ENCODE results near the gene RUFY4.

The RUFY4 gene

DNA sequence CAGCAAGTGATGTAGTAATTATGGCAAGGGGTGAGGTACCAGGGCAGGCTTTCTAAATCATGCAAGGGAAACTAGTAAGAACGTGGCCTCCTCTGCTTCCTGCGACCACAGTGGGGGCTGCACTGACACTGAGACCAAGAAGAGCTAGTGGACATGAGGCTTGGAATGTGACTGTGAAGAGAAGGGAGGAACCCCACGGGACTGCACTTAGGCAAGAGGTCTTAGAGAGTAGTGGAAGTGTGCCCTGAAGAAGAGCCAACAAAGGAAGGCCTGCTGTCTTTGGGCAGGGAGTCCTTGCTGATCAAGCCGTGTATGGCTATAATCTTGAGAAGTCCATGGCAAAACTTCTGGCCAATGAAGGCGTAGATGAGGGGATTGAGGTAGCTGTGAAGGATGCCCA, 8.9 kb upstream of the RUFY4 start:
- H2AFZ ChIP-seq (ENCODE audit: low read depth, low read length), result no peak overlapping the region
- no peaks in the 10 kb centered on the region for H3K9me3 ChIP-seq (ENCODE audit: insufficient read depth, low read length)
- H3K4me3 ChIP-seq (ENCODE audit: low read length), result no peak overlapping the region
- no peak overlapping the region for H3K9ac ChIP-seq (ENCODE audit: low read length)
- no peaks in the 10 kb centered on the region for H3K27me3 ChIP-seq (ENCODE audit: low read depth, low read length)
- no peaks in the 10 kb centered on the region for H4K20me1 ChIP-seq (ENCODE audit: insufficient read depth, low read length)
- TF ChIP-seq, protein P1, sequence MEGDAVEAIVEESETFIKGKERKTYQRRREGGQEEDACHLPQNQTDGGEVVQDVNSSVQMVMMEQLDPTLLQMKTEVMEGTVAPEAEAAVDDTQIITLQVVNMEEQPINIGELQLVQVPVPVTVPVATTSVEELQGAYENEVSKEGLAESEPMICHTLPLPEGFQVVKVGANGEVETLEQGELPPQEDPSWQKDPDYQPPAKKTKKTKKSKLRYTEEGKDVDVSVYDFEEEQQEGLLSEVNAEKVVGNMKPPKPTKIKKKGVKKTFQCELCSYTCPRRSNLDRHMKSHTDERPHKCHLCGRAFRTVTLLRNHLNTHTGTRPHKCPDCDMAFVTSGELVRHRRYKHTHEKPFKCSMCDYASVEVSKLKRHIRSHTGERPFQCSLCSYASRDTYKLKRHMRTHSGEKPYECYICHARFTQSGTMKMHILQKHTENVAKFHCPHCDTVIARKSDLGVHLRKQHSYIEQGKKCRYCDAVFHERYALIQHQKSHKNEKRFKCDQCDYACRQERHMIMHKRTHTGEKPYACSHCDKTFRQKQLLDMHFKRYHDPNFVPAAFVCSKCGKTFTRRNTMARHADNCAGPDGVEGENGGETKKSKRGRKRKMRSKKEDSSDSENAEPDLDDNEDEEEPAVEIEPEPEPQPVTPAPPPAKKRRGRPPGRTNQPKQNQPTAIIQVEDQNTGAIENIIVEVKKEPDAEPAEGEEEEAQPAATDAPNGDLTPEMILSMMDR (IDR thresholded peaks at IDR 0.05; ENCODE audit: low read depth, low read length), result no peak
- H3K4me2 ChIP-seq (ENCODE audit: low read length), result no peak overlapping the region
- H3K27ac ChIP-seq (ENCODE audit: low read length), result no peak overlapping the region
- no peaks in the 10 kb centered on the region for H3K36me3 ChIP-seq (replicated peaks; ENCODE audit: low read depth, low read length)
- H3K4me1 ChIP-seq (ENCODE audit: low read length), result peaks cover 31% of the 10 kb centered on the region
- no peaks in the 10 kb centered on the region for H3K79me2 ChIP-seq (ENCODE audit: low read length)

DNA sequence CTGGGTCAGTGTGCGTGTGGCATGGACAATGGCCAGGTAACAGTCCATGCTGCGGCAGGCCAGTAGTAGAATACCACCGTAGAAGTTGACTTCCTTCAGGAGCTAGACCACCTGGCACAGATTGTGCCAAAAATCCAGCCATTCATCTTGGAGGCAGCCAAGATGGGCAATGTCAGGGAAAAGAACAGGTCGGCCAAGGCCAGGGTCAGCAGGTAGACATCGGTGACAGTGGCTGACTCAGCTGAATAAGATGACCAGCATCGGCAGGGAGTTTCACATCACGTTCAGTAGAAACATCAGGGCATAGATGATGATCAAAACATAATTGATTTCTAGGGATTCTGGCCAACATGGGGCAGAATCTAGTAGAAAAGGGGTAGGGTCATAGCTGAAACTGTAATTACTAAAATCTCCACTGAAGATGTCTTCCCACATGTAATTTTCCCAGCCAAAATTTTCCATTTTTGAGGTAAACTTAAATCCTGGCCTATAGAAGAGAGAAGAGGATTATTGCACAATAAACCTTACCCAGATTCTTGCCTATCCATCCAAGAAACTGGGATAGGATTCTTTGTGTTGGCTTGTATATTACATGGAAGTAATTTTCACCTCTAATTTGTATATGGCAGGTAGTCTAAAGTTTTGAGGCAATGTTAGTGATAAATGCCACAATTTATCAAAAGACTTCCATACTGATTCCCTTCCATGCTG, 7.9 kb upstream of the RUFY4 start:
- no peak overlapping the region for H2AFZ ChIP-seq (ENCODE audit: low read depth, low read length)
- H3K79me2 ChIP-seq (ENCODE audit: low read length), result no peaks in the 10 kb centered on the region
- no peaks in the 10 kb centered on the region for H4K20me1 ChIP-seq (ENCODE audit: insufficient read depth, low read length)
- TF ChIP-seq, protein P1 (IDR thresholded peaks at IDR 0.05; ENCODE audit: low read depth, low read length), result no peak
- H3K27ac ChIP-seq (ENCODE audit: low read length), result no peak overlapping the region
- no peaks in the 10 kb centered on the region for H3K9me3 ChIP-seq (ENCODE audit: insufficient read depth, low read length)
- H3K36me3 ChIP-seq (replicated peaks; ENCODE audit: low read depth, low read length), result no peaks in the 10 kb centered on the region
- H3K4me3 ChIP-seq (ENCODE audit: low read length), result no peak overlapping the region
- no peak overlapping the region for H3K4me2 ChIP-seq (ENCODE audit: low read length)
- no peak overlapping the region for H3K9ac ChIP-seq (ENCODE audit: low read length)
- H3K27me3 ChIP-seq (ENCODE audit: low read depth, low read length), result no peaks in the 10 kb centered on the region
- H3K4me1 ChIP-seq (ENCODE audit: low read length), result peaks cover 31% of the 10 kb centered on the region

DNA sequence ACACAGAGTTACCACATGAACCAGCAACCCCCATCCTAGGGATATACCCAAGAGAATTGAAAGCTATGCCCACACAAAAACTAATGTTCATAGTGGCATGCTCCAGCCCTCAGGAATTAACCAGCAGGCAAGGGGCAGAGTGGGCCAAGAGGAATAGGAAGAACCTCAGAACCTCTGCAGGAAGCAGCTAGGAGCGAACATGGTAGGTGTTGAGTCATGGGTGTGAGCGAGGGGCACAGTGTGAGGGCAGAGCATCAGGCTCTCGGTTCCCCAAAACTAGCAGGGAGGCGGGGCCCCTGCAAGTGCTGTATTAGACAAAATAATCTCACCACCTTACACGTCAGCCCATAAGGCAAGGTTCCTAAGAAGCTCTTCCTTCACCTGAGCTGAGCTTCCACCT, 5.6 kb upstream of the RUFY4 start:
- H2AFZ ChIP-seq (ENCODE audit: low read depth, low read length), result peak overlapping the region; percentile 76; the same call in 1 of the 2 replicates
- peak overlapping the region; percentile 51; the same call in 1 of the 2 replicates for H3K9ac ChIP-seq (ENCODE audit: low read length)
- H3K79me2 ChIP-seq (ENCODE audit: low read length), result no peaks in the 10 kb centered on the region
- H3K27ac ChIP-seq (ENCODE audit: low read length), result peak overlapping the region; percentile 72
- no peaks in the 10 kb centered on the region for H3K9me3 ChIP-seq (ENCODE audit: insufficient read depth, low read length)
- H3K27me3 ChIP-seq (ENCODE audit: low read depth, low read length), result peaks cover 2% of the 10 kb centered on the region; the same call in 1 of the 2 replicates
- H3K4me1 ChIP-seq (ENCODE audit: low read length), result peaks cover 34% of the 10 kb centered on the region
- TF ChIP-seq EZH2phosphoT487 (IDR thresholded peaks at IDR 0.05; ENCODE audit: low read depth), result no peak
- TF ChIP-seq, protein P1 (IDR thresholded peaks at IDR 0.05; ENCODE audit: low read depth, low read length), result no peak
- peak overlapping the region; percentile 75 for H3K4me2 ChIP-seq (ENCODE audit: low read length)
- no peaks in the 10 kb centered on the region for H3K36me3 ChIP-seq (replicated peaks; ENCODE audit: low read depth, low read length)
- no peaks in the 10 kb centered on the region for H4K20me1 ChIP-seq (ENCODE audit: insufficient read depth, low read length)
- peak overlapping the region; percentile 47; the same call in 1 of the 2 replicates for H3K4me3 ChIP-seq (ENCODE audit: low read length)

DNA sequence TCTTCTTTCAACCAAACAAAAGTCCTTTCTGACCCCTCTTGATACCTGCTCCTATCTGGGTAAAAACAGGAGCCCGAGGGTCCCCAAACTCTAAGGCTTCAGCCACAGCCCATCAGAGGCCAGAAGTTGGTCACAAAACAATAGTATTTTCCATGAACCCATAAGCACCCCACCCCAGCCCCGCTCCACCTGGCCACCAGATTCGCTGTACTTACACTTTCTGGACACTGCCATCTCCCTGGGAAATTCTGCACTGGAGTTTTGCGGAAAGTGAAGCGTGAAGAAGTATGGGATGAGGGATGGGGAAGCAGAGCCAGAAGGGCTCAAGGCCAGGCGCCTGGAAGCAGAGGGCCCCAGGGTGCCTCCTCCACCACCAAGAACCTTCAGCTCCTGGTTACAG, 5.2 kb upstream of the RUFY4 start:
- Histone ChIP-seq H3K4me3 (ENCODE audit: low read length) (no peak overlapping the region), H3K9ac (ENCODE audit: low read length) (peak overlapping the region; percentile 51; the same call in 1 of the 2 replicates), H3K4me2 (ENCODE audit: low read length) (peak overlapping the region; percentile 75), H4K20me1 (ENCODE audit: insufficient read depth, low read length) (no peaks in the 10 kb centered on the region), H3K4me1 (ENCODE audit: low read length) (peaks cover 36% of the 10 kb centered on the region), H3K9me3 (ENCODE audit: insufficient read depth, low read length) (no peaks in the 10 kb centered on the region), H3K36me3 (replicated peaks; ENCODE audit: low read depth, low read length) (no peaks in the 10 kb centered on the region), H2AFZ (ENCODE audit: low read depth, low read length) (no peak overlapping the region), H3K27ac (ENCODE audit: low read length) (peak overlapping the region; percentile 72), H3K79me2 (ENCODE audit: low read length) (no peaks in the 10 kb centered on the region), H3K27me3 (ENCODE audit: low read depth, low read length) (peaks cover 2% of the 10 kb centered on the region; the same call in 1 of the 2 replicates)
- TF ChIP-seq, protein P1 (IDR thresholded peaks at IDR 0.05; ENCODE audit: low read depth, low read length), result no peak
- TF ChIP-seq EZH2phosphoT487 (IDR thresholded peaks at IDR 0.05; ENCODE audit: low read depth), result no peak

All from OCI-LY3 (cell line).